ENCODE data around the gene PDE4D.

DNA sequence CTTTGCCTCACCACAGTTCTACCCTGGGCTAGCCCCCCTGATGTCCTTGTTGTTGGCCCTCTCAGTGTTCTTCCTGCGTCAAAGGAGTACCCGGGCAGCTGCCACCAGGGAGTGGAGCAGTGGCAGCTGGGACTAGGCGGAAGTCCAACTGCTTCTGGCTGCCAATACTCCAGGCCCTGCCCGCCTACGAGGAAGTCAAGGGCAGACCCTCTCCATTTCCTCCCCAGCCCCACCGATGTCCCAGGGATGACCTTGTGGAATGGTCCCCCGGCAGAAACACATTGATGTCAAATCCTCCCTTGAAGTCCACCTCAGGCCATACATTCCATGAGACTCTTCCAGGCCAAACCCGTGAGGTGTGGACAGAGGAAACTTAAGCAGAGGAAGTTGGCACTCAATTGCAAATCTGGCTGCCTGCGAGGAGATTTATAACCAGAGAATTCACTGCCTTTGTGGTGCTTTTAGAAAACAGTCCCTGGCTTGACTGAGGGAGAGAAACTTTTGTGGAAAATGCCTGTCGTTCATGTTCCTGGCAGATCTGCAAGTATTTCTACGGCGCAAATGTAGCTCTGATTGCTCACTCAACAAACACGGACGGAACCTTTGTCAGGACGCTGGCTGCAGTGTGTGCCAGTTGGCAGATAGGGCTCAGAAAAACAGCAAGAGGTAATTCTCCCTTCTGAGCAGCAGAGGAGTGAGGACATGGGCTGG lies 970.9 kb downstream of the PDE4D start:
- TF ChIP-seq POLR2A (IDR thresholded peaks at IDR 0.05), result no peak
- TF ChIP-seq, protein P1, sequence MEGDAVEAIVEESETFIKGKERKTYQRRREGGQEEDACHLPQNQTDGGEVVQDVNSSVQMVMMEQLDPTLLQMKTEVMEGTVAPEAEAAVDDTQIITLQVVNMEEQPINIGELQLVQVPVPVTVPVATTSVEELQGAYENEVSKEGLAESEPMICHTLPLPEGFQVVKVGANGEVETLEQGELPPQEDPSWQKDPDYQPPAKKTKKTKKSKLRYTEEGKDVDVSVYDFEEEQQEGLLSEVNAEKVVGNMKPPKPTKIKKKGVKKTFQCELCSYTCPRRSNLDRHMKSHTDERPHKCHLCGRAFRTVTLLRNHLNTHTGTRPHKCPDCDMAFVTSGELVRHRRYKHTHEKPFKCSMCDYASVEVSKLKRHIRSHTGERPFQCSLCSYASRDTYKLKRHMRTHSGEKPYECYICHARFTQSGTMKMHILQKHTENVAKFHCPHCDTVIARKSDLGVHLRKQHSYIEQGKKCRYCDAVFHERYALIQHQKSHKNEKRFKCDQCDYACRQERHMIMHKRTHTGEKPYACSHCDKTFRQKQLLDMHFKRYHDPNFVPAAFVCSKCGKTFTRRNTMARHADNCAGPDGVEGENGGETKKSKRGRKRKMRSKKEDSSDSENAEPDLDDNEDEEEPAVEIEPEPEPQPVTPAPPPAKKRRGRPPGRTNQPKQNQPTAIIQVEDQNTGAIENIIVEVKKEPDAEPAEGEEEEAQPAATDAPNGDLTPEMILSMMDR (IDR thresholded peaks at IDR 0.05), result no peak

All from right lobe of liver (tissue), 4 donors.